Right lobe of liver (tissue), 4 donors: ENCODE results near the gene PDLIM5.
A peak's percentile ranks its signal among the peaks of the same experiment; 100 is the strongest.

Experiments used
- CTCF ChIP-seq, 4 donors: fragments of 200-600 bp in 3 of 4; fragments of 450-650 bp in 1 of 4; IDR thresholded peaks; one replicate each; pipeline versions ENCODE4 v1.5.1 to v1.8.0; 2016 to 2022; ENCODE audit warnings: antibody characterized with exemption in 4 of 4, mild to moderate bottlenecking in 2 of 4
- POLR2A ChIP-seq: fragments of 450-650 bp; IDR thresholded peaks from one replicate; pipeline ENCODE4 v1.6.1; 2017; ENCODE audit warnings: antibody characterized with exemption, mild to moderate bottlenecking
- donor health status: DM: no; HTN: no; CAD: no.
- donor health status: DM: no; HTN: no; CAD: no.
- donor health status: DM: no; HTN: yes; CAD: no.

GRCh38 chr4:94564252-94564651 is 112.5 kb downstream of the PDLIM5 start:
- no peak for TF ChIP-seq CTCF (IDR thresholded peaks at IDR 0.05)
- peak; percentile 26 for TF ChIP-seq POLR2A
